Measurements from ENCODE around the gene LGALS7.
A peak's percentile ranks its signal among the peaks of the same experiment; 100 is the strongest.
"Not testable (repeated sequence)": the region's sequence is repeated elsewhere in the genome, so short reads cannot be mapped to it uniquely, and the experiment has no call there.

Gene LGALS7

DNA sequence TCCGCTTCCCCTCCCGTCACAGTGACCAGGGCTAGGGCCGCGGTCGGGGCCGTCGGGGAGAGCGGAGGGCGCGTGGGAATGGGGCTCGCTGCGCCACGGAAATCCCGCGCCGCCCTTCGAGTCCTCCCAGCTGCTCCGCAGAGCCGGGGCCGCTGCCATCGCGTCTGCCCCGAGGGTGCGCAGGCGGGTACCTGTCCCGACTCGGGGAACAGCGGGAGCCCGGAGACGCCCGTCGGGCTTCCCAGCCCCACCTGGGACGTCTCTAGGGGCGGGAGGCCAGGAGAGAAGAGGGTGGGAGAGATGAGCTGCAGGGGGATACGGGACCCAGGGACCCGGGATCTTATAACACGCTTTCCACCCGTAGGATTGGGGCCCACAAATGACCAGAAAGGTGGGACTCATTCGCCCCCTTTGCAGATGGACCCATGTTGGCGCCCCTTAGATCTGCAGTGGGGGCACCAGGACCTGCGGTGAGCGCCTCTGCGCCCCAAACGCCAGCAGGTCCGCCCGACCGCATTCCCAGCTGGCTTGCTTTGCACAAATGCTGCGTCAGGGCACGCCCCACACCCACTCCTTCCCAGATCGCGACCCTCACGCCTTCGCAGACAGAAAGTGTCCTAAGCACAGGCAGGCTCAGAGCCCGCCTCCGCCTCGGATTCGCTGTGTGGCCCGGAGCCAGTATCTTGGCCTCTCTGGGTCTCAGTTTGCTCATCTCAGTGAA, 2.9 kb downstream of the LGALS7 start:
- DNase-seq = not testable (repeated sequence)

DNA sequence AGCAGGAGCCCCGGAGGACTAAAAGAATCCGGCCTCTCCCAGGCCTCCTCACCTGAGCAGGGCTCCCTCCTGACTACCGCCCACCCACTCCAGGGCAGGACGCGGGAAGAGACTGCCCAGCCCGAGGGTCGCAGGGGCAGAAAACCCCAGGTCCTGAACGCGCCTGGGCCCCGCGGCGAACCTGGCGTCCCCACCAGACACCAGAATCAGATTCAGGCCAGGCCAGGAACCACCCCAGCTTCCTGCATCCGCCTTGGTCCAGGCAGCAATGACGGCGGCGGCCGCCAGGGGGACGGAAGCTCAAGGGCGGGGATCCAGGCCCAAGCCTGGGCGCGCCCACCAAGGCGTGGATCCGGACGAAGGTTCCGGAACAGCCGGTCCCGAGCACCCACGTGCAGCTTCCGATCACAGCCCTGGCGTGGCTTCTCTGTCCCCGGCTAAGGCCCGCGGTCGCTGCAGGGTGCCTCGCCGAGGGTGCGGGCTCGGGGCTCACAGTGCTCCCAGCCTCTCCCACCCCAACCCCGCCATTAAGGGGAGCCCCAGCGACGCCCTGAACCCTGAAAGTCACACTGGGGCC, 3.6 kb downstream of the LGALS7 start:
- peak; percentile 90 for DNase-seq

DNA sequence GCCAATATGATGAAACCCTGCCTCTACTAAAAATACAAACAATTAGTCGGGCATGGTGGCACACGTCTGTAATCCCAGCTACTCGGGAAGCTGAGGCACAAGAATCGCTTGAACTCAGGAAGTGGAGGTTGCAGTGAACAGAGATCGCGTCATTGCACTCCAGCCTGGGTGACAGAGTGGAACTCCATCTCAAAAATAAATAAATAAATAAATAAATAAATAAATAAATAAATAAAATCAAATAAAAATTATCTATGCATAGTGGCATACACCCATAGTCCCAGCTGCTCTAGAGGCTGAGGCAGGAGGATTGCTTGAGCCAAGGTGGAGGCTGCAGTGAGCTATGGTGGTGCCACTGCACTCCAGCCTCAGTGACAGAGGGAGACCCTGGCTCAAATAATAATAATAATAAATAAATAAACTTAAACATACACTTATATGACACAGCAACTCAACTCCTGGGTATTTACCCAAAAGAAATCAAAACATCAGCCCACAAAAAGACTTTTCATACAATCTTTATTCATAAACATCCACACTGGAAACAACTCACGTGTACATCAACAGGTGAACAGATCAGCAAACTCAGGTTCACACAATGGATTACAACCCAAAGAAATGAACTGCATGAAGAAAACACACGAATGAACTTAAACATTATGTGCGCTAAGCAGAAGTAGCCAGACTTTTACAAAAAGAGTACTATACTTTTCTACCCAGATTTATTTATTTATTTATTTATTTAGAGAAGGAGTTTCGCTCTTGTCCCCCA, 6.9 kb downstream of the LGALS7 start:
- DNase-seq = no peak

DNA sequence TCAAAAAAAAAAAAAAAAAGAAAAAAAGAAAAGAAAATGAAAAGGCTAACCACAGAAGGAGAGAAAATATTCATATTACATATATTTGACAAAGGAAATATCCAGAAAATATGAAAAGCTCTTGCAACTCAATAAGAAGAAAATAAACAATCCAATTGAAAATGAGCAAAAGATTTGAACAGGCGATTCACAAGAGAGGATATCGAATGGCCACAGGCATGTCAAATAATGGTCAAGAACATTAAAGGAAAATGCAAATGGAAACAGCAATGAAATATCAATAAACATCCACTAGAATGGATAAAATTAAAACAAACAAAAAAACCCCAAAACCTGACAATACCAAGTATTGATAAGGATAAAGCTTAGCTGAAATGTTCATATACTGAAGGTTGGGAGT, 8.1 kb downstream of the LGALS7 start:
- DNase-seq = no peak

DNA sequence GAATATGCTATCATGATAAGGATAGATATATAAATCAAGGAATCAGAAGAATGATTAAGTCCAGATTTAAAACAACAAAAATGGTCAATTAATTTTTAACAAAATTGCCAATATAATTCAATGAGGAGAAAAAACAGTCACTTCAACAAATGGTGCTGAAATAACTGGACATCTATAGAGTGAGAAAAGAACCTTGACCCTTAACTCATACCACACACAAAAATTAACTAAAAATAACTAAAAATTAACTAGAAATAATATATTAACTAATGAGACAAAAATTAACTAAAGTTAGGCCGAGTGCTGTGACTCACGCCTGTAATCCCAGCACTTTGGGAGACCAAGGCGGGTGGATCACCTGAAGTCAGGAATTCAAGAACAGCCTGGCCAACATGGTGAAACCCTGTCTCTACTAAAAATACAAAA, 9.5 kb downstream of the LGALS7 start:
- DNase-seq = no peak

DNA sequence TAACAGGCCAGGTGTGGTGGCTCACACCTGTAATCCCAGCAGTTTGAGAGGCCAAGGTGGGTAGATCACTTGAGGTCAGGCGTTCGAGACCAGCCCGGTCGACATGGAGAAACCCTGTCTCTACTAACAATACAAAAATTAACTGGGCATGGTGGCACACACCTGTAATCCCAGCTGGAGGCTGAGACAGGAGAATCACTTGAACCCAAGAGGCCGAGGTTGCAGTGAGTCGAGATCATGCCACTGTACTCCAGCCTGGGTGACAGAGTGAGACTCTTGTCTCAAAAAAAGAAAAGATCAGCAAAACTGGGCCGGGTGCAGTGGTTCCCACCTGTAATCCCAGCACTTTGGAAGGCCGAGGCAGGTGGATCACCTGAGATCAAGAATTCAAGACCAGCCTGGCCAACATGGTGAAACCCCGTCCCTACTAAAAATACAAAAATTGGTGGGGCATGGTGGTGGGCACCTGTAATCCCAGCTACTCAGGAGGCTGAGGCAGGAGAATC, 11.4 kb downstream of the LGALS7 start:
- not testable (repeated sequence) for DNase-seq

DNA sequence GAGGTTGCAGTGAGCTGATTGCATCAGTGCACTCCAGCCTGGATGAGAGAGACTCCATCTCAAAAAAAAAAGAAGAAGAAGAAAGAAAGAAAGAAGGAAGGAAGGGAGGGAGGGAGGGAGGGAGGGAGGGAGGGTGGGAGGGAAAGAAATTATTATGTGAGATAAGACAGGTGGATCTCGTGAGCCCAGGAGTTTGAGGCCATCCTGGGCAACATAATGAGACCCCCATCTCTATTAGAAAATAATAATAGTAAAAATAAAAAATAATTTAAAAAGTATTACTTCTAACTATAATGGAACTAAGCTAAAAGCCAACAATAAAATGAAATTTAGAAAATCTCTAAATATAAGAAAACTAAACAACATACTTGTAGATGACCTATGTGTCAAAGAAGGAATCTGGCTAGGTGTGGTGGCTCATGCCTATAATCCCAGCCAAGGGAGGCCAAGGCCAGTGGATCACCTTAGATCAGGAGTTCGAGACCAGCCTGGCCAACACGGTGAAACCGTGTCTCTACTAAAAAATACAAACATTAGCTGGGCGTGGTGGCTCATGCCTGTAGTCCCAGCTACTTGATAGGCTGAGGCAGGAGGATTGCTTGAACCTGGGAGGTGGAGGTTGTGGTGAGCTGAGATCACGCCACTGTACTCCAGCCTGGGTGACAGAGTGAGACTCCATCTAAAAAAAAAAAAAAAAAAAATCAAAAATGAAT, 12.4 kb downstream of the LGALS7 start:
- not testable (repeated sequence) for DNase-seq

DNA sequence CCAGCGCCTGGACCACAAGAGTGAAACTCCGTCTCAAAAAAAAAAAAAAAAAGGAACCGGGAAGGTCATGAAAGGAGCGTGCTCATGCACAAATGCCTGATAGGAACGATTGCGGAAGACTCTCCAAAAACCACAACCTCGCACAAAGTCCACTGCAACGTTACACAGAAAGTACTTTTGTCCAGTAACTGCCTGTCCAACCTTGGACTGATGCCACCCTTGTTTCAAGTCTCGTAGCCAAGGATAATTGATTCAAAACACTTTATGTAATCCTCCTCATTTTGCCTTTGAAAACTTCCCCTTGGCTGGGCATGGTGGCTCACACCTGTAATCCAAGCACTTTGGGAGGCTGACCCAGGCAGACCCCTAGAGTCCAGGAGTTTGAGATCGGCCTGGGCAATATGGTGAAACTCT, 13.7 kb downstream of the LGALS7 start:
- no peak for DNase-seq

DNA sequence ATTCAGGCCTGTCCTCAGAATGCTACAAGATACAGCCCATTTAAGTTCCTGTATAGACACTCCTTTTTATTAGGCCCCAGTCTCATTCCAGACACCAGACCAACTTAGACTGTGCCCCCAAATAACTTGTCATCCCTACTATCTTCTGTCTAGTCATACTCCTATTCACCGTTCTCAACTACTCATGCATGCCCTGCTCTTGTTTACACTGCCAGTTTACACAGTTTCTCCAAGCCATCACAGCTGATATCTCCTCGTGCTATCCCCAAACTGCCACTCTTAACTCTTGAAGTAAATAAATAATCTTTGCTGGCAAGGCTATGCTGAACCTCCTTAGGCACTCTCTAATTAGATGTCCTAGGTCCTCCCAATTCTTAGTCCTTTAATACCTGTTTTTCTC, 19.1 kb downstream of the LGALS7 start:
- not testable (repeated sequence) for DNase-seq

DNA sequence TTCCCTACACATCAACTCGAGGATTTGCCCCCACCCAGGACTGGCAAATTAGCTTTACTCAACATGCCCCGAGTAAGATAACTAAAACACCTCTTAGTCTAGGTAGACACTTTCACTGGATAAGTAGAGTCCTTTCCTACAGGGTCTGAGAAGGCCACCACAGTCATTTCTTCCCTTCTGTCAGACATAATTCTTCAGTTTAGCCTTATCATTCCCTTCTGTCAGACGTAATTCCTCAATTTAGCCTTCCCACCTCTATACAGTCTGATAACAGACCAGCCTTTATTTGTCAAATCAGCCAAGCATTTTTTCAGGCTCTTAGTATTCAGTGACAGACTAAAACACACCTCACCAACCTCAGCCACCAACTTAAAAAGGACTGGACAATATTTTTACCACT, 19.5 kb downstream of the LGALS7 start:
- DNase-seq = not testable (repeated sequence)

DNA sequence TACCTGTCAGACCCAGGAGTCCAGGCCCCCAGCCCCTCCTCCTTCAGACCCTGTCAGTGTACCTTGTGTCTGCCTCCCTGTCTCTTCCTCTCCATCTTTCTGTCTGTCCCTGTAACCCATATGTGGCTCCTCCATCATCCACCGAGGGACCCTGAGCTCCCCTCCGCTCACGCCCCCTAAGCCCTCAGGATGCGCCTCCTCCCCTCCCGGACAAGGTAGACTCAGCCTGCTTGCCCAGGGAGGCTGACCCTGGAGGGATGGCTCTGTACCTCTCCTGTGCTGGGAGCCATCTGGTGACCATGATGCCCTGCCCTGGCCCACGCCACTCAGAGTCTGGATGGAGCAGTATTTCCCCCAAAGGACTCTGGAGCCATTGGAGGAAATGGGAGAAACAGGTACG, 28.0 kb downstream of the LGALS7 start:
- no peak for DNase-seq

DNA sequence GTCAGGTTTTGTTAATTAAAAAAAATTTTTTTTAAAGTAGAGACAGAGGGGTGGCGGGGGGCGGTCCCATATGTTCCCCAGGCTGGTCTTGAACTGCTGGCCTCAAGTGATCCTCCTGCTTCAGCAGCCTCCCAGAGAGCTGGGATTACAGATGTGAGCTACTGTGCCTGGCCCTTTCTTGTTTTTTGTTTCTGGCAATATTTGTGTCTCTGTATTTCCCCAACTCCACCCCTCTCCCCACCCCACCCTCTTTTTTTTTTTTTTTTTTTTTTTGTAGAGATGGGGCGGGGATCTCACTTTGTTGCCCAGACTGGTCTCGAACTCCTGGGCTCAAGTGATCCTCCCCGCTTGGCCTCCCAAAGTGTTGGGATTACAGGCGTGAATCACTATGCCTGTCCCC, 28.4 kb downstream of the LGALS7 start:
- no peak for DNase-seq

DNA sequence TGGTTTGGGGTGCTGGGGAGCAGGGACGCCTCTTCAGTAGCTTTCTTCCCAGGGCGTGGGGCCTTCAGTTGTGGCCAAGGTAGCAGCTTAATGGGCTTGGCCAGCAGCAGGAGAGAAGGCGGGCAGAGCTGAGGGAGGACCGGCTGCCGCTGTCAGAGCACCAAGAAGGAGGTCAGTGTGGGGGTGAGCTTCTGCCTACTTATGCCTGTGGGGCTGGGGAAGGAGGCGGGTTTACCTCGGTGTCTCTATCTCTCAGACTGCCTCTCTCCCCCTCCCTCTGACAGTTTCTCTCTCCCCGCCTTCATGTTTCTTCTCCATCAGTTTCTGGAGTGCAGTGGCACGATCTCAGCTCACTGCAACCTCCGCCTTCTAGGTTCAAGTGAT, 29.0 kb downstream of the LGALS7 start, which contains the start of gene CAPN12:
CAPN12 (minus strand) TSS at position 177 of the 384 bp plus-strand sequence. CDS start 309 bp downstream, outside the sequence.
- DNase-seq = no peak

DNA sequence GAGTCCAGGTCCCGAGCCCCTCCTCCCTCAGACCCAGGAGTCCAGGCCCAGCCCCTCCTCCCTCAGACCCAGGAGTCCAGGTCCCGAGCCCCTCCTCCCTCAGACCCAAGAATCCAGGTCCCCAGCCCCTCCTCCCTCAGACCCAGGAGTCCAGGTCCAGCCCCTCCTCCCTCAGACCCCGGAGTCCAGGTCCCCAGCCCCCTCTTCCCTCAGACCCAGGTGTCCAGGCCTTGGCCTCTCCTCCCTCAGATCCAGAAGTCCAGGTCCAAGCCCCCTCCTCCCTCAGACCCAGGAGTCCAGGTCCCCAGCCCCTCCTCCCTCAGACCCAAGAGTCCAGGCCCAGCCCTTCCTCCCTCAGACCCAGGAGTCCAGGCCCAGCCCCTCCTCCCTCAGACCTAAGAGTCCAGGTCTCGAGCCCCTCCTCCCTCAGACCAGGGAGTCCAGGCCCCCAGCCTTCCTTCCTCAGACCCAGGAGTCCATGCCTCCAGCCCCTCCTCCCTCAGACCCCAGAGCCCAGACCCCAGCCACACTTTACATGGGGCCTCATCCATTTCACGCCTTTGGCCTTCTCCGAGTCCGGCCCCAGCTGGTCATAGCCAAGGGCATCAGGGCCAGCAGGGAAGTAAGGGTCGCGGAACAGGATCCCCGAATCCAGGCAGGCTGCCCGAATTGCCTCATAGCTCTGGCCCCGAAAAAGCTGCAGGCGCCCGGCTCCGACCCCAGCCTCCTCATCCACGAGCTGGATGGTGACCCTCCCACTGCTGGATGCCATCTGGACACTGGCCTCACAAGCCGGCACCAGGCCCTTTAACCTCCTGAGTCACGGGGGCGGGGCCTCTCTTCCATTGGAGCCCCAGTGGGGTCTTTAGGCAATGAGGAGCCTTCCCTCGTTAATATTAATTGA, 29.7 kb downstream of the LGALS7 start:
- no peak for DNase-seq

DNA sequence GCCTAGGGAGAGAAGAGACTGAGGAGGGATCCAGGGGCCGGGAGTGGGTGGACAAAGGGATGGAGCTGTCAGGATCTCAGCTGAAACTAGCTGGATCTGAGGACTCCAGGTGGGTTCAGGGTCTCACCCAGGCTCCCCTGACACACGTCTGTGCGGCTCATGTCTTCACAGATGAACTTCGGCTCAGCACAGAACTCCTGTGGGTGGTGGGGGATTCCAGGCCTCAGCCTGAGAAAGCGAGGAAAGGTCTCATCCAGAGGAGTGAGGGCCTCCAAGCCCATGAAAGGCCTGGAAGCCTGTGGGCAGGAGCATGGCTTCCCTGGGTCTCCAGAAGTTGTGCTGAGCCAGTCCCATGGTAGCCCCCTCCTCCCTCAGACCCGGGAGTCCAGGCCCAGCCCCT, 30.4 kb downstream of the LGALS7 start:
- DNase-seq = no peak

DNA sequence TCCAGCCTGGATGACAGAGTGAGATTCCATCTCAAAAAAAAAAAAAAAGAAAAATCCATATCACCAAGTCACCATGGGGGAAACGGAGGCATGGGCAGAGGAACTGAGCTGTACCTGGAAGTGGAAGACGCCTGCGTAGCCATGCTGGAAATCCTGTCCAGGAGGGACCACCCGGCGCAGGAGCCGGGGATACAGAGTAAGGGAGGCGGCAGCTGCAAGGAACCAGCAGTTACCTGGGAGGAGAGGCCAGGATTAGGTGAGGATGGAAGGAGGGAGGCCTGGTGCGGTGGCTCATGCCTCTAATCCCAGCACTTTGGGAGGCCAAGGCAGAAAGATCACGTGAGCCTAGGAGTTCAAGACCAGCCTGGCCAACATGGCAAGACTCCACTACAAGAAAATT, 31.0 kb downstream of the LGALS7 start:
- DNase-seq = no peak

DNA sequence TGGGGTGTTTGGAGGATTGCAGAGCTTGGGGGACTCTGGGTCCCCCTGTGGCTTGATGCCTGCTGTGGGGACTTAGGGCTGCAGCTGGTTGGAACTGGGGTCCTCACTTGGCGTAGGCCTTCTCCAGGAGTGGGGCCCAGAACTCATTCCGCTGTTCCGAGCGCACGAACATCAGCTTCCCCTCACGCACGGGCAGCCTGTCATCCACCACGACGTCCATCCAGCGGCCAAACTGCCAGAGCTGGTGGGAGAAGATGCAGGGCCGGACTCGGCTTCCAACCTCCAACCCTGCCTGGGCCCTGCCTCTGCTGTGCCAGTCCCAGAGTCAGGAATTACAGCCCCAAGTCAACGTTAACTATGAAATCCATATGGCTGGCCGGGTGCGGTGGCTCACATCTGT, 31.6 kb downstream of the LGALS7 start:
- DNase-seq = no peak

DNA sequence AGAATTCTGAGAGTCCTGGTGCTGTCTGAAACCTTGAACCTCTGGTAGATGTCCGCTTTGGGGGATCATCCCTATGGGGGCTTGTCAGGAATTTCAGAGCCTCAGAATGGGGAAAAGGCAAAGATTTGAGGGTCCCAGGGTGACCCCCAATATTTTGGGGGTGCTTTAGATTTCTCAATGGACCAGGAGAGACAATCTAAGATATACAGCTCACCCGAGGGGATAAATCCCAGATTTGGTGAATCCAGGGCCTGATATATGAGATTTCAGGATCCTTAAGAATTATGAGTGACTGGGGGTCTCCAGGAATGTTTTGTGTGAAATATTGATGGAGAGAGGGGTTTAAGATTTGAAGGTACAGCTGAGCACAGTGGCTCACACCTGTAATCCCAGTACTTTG, 32.4 kb downstream of the LGALS7 start:
- no peak for DNase-seq

DNA sequence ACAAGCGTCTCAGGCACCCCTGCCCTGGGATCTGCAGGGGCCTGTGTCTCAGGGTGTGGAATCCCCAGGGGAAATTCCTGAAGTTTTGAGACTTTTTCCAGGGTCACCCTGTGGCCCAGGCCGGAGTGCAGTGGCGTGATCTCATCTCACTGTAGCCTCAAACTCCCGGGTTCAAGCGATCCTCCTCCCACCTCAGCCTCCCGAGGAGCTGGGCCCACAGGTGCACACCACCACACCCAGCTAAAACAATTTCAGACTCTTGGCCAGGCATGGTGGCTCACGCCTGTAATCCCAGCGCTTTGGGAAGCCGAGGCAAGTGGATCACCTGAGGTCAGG, 33.1 kb downstream of the LGALS7 start:
- DNase-seq = no peak

DNA sequence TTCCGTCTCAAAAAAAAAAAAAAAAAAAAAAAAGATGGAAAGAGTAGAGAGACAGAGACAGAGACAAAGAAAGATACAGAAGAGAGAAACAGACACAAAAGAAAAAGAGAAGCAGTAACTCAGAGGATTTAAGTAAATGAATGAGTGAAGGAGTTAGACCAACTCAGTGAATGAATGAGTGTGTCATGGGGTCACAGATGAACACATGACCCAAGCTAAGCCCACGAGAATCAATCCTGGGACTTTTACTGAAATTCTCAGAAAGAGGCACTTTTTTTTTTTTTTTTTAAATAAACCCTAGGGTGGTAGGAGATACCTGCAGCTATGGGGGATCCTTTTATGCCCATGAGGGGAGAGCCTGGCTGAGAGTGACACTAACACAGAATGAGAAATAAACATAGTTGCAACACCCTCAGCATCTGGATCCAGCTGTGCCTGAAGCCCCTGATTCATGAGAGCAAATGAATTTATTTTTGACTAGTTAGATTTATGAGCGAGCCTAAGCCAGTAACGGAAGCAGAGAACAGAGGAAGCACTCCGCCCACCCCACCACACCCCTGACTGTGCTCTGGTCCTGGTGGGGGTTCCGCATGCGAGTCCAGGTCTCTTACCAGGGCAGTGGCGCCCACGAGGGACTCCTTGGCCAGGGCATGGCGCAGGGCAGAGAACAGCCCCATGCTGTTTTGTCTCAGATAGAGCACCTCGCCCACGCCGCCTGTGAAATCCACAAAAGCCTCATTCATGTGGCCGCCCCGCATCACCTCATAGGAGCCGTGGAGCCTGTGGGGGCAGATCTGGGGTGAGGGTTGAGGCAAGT, 33.7 kb downstream of the LGALS7 start:
- no peak for DNase-seq
